IMR-90 (cell line): ENCODE measurements around the gene CTBP1. TPM values are rescaled to one million over a fixed set of nuclear protein-coding genes. Genes with fewer than 3 reads are reported as not detected.
A peak's percentile ranks its signal among the peaks of the same experiment; 100 is the strongest.

Experiments used
- ATAC-seq: fragments of 200-7000 bp; cut with Tn5 transposase; 2 replicates; pipeline ENCODE4 v1.9.1; 2020; ENCODE audit warnings: low read depth, mild to moderate bottlenecking, moderate library complexity
- BruUV-seq: library from RNA; stranded (reverse); fragments of 400-500 nt; replicated peaks from 2 replicates; lab custom pipeline; 2021; lab: Mats Ljungman, UMichigan
- CTCF ChIA-PET: fragments of 300-600 bp; formaldehyde crosslinking; extraction: SDS; loops from one replicate; lab custom pipeline; 2021; ENCODE audit warnings: antibody characterized with exemption; lab: Yijun Ruan, JAX
- POLR2A ChIA-PET: fragments of 300-600 bp; sonication (Branson Sonifier 250); formaldehyde crosslinking; loops from one replicate; lab custom pipeline; 2022; ENCODE audit warnings: antibody characterized with exemption; ENCODE audit not compliant: unreplicated experiment; lab: Charles Lee
- DNase-seq: peaks from one replicate; pipeline ENCODE4 v3.0.0; 2013
- H2AFZ ChIP-seq: replicated peaks from 2 replicates; pipeline ENCODE3; 2013; ENCODE audit warnings: low read length, mild to moderate bottlenecking; ENCODE audit not compliant: poor library complexity
- H2AK5ac ChIP-seq: 2 replicates; pipeline ENCODE4 v1.6.1; 2013; ENCODE audit warnings: low read depth, low read length, inconsistent platforms
- H2AK9ac ChIP-seq: replicated peaks from 2 replicates; pipeline ENCODE3; 2013; ENCODE audit warnings: mild to moderate bottlenecking, low read depth, low read length, moderate library complexity; ENCODE audit not compliant: poor library complexity
- H2BK120ac ChIP-seq: 2 replicates; pipeline ENCODE4 v1.6.1; 2013; ENCODE audit warnings: low read depth, low read length, inconsistent platforms
- H2BK15ac ChIP-seq: 3 replicates; pipeline ENCODE4 v1.6.1; 2013; ENCODE audit warnings: low read depth, low read length, inconsistent platforms
- H2BK20ac ChIP-seq: 2 replicates; pipeline ENCODE4 v1.6.1; 2013; ENCODE audit warnings: low read depth, mild to moderate bottlenecking, inconsistent platforms, low read length, moderate library complexity
- H2BK5ac ChIP-seq: 2 replicates; pipeline ENCODE4 v1.6.1; 2013; ENCODE audit warnings: mild to moderate bottlenecking, low read depth, low read length, inconsistent platforms; ENCODE audit not compliant: poor library complexity, severe bottlenecking
- H3K14ac ChIP-seq: replicated peaks from 2 replicates; pipeline ENCODE4 v1.6.1; 2013; ENCODE audit warnings: low read depth, low read length, inconsistent platforms
- H3K18ac ChIP-seq: 2 replicates; pipeline ENCODE4 v1.6.1; 2013; ENCODE audit warnings: low read depth, low read length, control low read depth
- H3K23ac ChIP-seq: 2 replicates; pipeline ENCODE4 v1.6.1; 2013; ENCODE audit warnings: low read depth, low read length, inconsistent platforms
- H3K27ac ChIP-seq: 2 replicates; pipeline ENCODE4 v1.5.1; 2013; ENCODE audit warnings: mild to moderate bottlenecking, control low read depth, low read length; ENCODE audit not compliant: insufficient read depth
- H3K27me3 ChIP-seq: 2 replicates; pipeline ENCODE4 v1.6.1; 2013; ENCODE audit warnings: low read length; ENCODE audit not compliant: control insufficient read depth, insufficient read depth
- H3K36me3 ChIP-seq: 2 replicates; pipeline ENCODE4 v1.6.1; 2013; ENCODE audit warnings: low read length, mixed read lengths; ENCODE audit not compliant: control insufficient read depth, insufficient read depth
- H3K4ac ChIP-seq: 2 replicates; pipeline ENCODE4 v1.6.1; 2013; ENCODE audit warnings: low read depth, low read length, inconsistent platforms
- H3K4me1 ChIP-seq: 2 replicates; pipeline ENCODE4 v1.6.1; 2013; ENCODE audit warnings: low read length, mixed read lengths; ENCODE audit not compliant: control insufficient read depth, insufficient read depth
- H3K4me2 ChIP-seq: 2 replicates; pipeline ENCODE4 v1.6.1; 2013; ENCODE audit warnings: low read depth, mild to moderate bottlenecking, control low read depth, low read length, moderate library complexity
- H3K4me3 ChIP-seq: 2 replicates; pipeline ENCODE4 v1.5.1; 2013; ENCODE audit warnings: low read depth, mild to moderate bottlenecking, control low read depth, low read length, moderate library complexity; ENCODE audit not compliant: insufficient read depth
- H3K56ac ChIP-seq: 2 replicates; pipeline ENCODE4 v1.6.1; 2013; ENCODE audit warnings: low read length, inconsistent platforms; ENCODE audit not compliant: insufficient read depth; ENCODE audit errors: extremely low read depth
- H3K79me1 ChIP-seq, 2 experiments: 2 replicates each; pipeline ENCODE4 v1.6.1; 2013; ENCODE audit warnings: low read length in 2 of 2, inconsistent platforms in 1 of 2, low read depth in 1 of 2
- H3K9ac ChIP-seq: 2 replicates; pipeline ENCODE4 v1.6.1; 2013; ENCODE audit warnings: low read depth, low read length, control low read depth
- H3K9me1 ChIP-seq: 2 replicates; pipeline ENCODE4 v1.6.1; 2013; ENCODE audit warnings: low read length, inconsistent platforms; ENCODE audit not compliant: insufficient read depth
- H3K9me3 ChIP-seq: 2 replicates; pipeline ENCODE4 v1.6.1; 2013; ENCODE audit warnings: low read length; ENCODE audit not compliant: control insufficient read depth, insufficient read depth
- H4K20me1 ChIP-seq: 2 replicates; pipeline ENCODE4 v1.6.1; 2013; ENCODE audit warnings: low read length, inconsistent platforms; ENCODE audit not compliant: insufficient read depth
- H4K5ac ChIP-seq: 2 replicates; pipeline ENCODE4 v1.6.1; 2013; ENCODE audit warnings: mild to moderate bottlenecking, low read depth, low read length, control low read depth
- H4K8ac ChIP-seq, 2 experiments: 2 replicates each; pipeline ENCODE4 v1.6.1; 2013; ENCODE audit warnings: low read depth in 2 of 2, low read length in 2 of 2, control low read depth in 1 of 2, inconsistent platforms in 1 of 2
- H4K91ac ChIP-seq: 2 replicates; pipeline ENCODE4 v1.6.1; 2013; ENCODE audit warnings: low read depth, low read length, inconsistent platforms; ENCODE audit not compliant: insufficient read depth
- WGBS, 2 experiments: methylation state at CpG; one replicate each; pipeline versions ENCODE4 v1.1.5 to v1.1.7; 2013; ENCODE audit warnings: missing lambda C conversion rate in 2 of 2; ENCODE audit not compliant: insufficient read length in 1 of 2; ENCODE audit errors: extremely low coverage in 2 of 2; 5-methylcytosine and 5-hydroxymethylcytosine counted together
- dilution Hi-C: fragments of 300-500 bp; cut with HindIII; formaldehyde crosslinking; loops from one replicate; pipeline ENCODE4 v1.14.3; 2018; ENCODE audit warnings: low sequenced_read_pairs; ENCODE audit not compliant: unreplicated experiment
- in situ Hi-C: fragments of 300-500 bp; cut with MboI; formaldehyde crosslinking; loops from 3 replicates; pipeline ENCODE4 v1.14.3; 2019; ENCODE audit warnings: low sequenced_read_pairs, inconsistent platforms, mixed read lengths
- intact Hi-C: fragments of 100-400 bp; cut with micrococcal nuclease; formaldehyde crosslinking; loops from 2 replicates; pipeline ENCODE4 v1.10.0; 2022
- polyA plus RNA-seq, 3 experiments: library from polyadenylated mRNA; depleted of rRNA; stranded (reverse); fragments of >200 nt; gene quantifications; 2 replicates each; pipeline ENCODE4 v1.2.3, GENCODE V29; 2012; ENCODE audit warnings: low replicate concordance in 1 of 3
- total RNA-seq: library from RNA; depleted of rRNA; stranded (reverse); fragments of >200 nt; gene quantifications from 2 replicates; pipeline ENCODE4 v1.2.3, GENCODE V29; 2012
- TF ChIP-seq, protein P1 (sequence below): fragments of 150-350 bp; IDR thresholded peaks from 2 replicates; pipeline ENCODE4 v1.6.1; 2016; ENCODE audit warnings: low read depth, mild to moderate bottlenecking, low read length, moderate library complexity, borderline replicate concordance

The CTBP1 gene
- total and polyA plus RNA-seq, 2 of the 4 experiments (the other 2 are of a cell fraction): 147 to 212 TPM

- Histone ChIP-seq H3K9me3 (peaks cover 11% of the 10 kb centered on the region), H2AFZ (peak overlapping the region; percentile 86), H3K4me1 (peaks cover 19% of the 10 kb centered on the region), H2BK120ac (peak overlapping the region; percentile 78), H3K36me3 (peaks cover 18% of the 10 kb centered on the region), H4K91ac (peak overlapping the region; percentile 98), H3K23ac (peak overlapping the region; percentile 99), H3K9me1 (peaks cover 34% of the 10 kb centered on the region), H3K14ac (peak overlapping the region; percentile 100), H4K5ac (peak overlapping the region; percentile 88), H3K18ac (peak overlapping the region; percentile 58), H2BK15ac (no peak overlapping the region), H3K56ac (peak overlapping the region; percentile 97), H4K8ac (peak overlapping the region; percentile 95 to 97), H3K79me1 (peaks cover 22 to 65% of the 10 kb centered on the region in 2 experiments), H3K27me3 (no peaks in the 10 kb centered on the region), H2BK5ac (peak overlapping the region; percentile 92), H3K4me3 (peak overlapping the region; percentile 90), H2AK5ac (peak overlapping the region; percentile 99), H2AK9ac (peak overlapping the region; percentile 100), H4K20me1 (peaks cover 53% of the 10 kb centered on the region), H3K4me2 (peak overlapping the region; percentile 97), H3K27ac (peak overlapping the region; percentile 97), H3K4ac (peak overlapping the region; percentile 98), H2BK20ac (no peak overlapping the region), H3K9ac (peak overlapping the region; percentile 98)
- TF ChIP-seq, protein P1, sequence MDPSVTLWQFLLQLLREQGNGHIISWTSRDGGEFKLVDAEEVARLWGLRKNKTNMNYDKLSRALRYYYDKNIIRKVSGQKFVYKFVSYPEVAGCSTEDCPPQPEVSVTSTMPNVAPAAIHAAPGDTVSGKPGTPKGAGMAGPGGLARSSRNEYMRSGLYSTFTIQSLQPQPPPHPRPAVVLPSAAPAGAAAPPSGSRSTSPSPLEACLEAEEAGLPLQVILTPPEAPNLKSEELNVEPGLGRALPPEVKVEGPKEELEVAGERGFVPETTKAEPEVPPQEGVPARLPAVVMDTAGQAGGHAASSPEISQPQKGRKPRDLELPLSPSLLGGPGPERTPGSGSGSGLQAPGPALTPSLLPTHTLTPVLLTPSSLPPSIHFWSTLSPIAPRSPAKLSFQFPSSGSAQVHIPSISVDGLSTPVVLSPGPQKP: no peak
- ChIA-PET CTCF (interaction anchor here (0.9 kb wide), 1 partner anchor 50 kb away, joined by 3 read pairs; no protein-coding TSS in a partner anchor), POLR2A (interaction anchor here (0.7 to 1.0 kb wide), 2 partner anchors 75 to 100 kb away, joined by 3 to 4 read pairs; partner anchors contain the start of genes SPON2 and UVSSA)
- no peak for ATAC-seq
- intact Hi-C loops (loop anchor here (1.0 kb wide), 1 partner anchor 80 kb away; no protein-coding TSS in a partner anchor), in situ Hi-C loops (no loop called here), dilution Hi-C loops (no loop called here)
- 56% methylated on average over 7 of the region's 48 CpGs; no CpG with 5 or more reads in 1 of the 2 experiments for WGBS, 2 experiments
- DNase-seq: no peak
- TSS peak; percentile 13 for BruUV-seq
Observed at GRCh38 chr4:1246901-1247863, 1.7 kb downstream of the CTBP1 start.
